Skeletal muscle tissue (tissue), 4 donors: ENCODE measurements around the gene RAPGEF4. TPM values are rescaled to one million over a fixed set of nuclear protein-coding genes. Genes with fewer than 3 reads are reported as not detected.
A peak's percentile ranks its signal among the peaks of the same experiment; 100 is the strongest.

Experiments used
- H3K27ac ChIP-seq: one replicate; pipeline ENCODE4 v1.7.0; 2013; ENCODE audit warnings: mild to moderate bottlenecking, low read depth, low read length, inconsistent platforms
- H3K27me3 ChIP-seq, 3 donors: one replicate each; pipeline ENCODE4 v1.7.0; 2013; ENCODE audit warnings: low read length in 3 of 3; ENCODE audit not compliant: control insufficient read depth in 3 of 3, insufficient read depth in 3 of 3
- H3K36me3 ChIP-seq, 3 donors: one replicate each; pipeline ENCODE4 v1.7.0; 2013; ENCODE audit warnings: low read length in 3 of 3; ENCODE audit not compliant: control insufficient read depth in 3 of 3, insufficient read depth in 3 of 3
- H3K4me1 ChIP-seq, 3 donors: one replicate each; pipeline ENCODE4 v1.7.0; 2013; ENCODE audit warnings: low read length in 3 of 3, mild to moderate bottlenecking in 3 of 3; ENCODE audit not compliant: control insufficient read depth in 3 of 3, insufficient read depth in 3 of 3
- H3K4me3 ChIP-seq, 3 donors: one replicate each; pipeline ENCODE4 v1.7.0; 2013; ENCODE audit warnings: low read length in 3 of 3
- H3K9ac ChIP-seq, 3 donors: one replicate each; pipeline ENCODE4 v1.7.0; 2013; ENCODE audit warnings: low read length in 3 of 3, mild to moderate bottlenecking in 3 of 3, moderate library complexity in 2 of 3, low read depth in 1 of 3
- H3K9me3 ChIP-seq, 3 donors: one replicate each; pipeline ENCODE4 v1.7.0; 2013; ENCODE audit warnings: low read length in 3 of 3; ENCODE audit not compliant: control insufficient read depth in 3 of 3
- total RNA-seq: library from RNA; depleted of rRNA; stranded (reverse); fragments of >200 nt; gene quantifications from one replicate; pipeline ENCODE4 v1.2.3, GENCODE V29; 2014
- donor health status: Osteomylitis.

RAPGEF4 gene
- total RNA-seq, 1 donor from 2014 or later: 5.7 TPM

DNA sequence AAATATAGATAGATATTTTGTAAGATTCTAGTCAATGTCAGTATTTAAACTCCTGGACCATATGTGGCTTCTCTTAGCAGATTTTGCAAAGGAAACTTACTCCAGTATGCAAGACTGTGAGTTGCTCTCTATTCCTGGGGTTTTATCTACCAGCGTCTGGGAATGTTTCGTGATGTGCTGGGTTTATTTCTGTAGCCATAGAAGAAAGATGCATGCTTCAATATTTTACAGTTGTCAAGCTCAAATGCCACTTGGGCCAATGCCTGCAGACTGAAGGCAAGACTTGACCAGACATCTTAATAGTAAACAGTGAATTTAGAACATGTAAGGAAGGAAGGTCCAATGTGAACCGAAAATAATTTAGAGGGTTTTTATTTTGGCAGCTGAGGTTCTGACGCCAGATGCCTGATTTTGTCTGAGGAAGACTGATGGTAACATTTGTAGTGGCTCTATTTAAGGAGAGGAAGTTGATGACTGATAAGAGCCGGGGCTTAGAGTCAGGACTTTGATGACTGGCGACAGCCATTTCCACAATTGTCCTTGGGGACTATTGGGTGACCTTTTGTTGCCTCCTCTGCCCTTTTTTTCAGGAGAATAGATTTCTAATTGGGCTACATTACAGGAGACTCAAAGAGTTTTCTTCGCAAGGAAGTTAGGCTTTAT is 154.3 kb downstream of the RAPGEF4 start:
- Histone ChIP-seq H3K4me3 (peak overlapping the region in 1 of 3 donors; percentile 24), H3K4me1 (peaks cover 0 to 4% (median 3%) of the 10 kb centered on the region in 3 donors), H3K27ac (no peak overlapping the region), H3K36me3 (no peaks in the 10 kb centered on the region), H3K9ac (no peak overlapping the region), H3K9me3 (no peaks in the 10 kb centered on the region), H3K27me3 (peaks cover 0 to 3% (median 0%) of the 10 kb centered on the region in 3 donors)

GRCh38 chr2:172893111-172893510 is 157.5 kb downstream of the RAPGEF4 start:
- Histone ChIP-seq H3K9me3 (no peaks in the 10 kb centered on the region), H3K4me1 (peaks cover 0 to 4% (median 3%) of the 10 kb centered on the region in 3 donors), H3K36me3 (no peaks in the 10 kb centered on the region), H3K4me3 (no peak overlapping the region), H3K27me3 (peaks cover 0 to 7% (median 0%) of the 10 kb centered on the region in 3 donors), H3K27ac (no peak overlapping the region), H3K9ac (no peak overlapping the region)

- Histone ChIP-seq H3K9ac (no peak overlapping the region), H3K4me1 (peaks cover 0 to 4% (median 3%) of the 10 kb centered on the region in 3 donors), H3K36me3 (no peaks in the 10 kb centered on the region), H3K9me3 (no peaks in the 10 kb centered on the region), H3K27me3 (peaks cover 0 to 7% (median 0%) of the 10 kb centered on the region in 3 donors), H3K4me3 (no peak overlapping the region), H3K27ac (no peak overlapping the region)
Observed at GRCh38 chr2:172893671-172894070, 158.0 kb downstream of the RAPGEF4 start.

DNA sequence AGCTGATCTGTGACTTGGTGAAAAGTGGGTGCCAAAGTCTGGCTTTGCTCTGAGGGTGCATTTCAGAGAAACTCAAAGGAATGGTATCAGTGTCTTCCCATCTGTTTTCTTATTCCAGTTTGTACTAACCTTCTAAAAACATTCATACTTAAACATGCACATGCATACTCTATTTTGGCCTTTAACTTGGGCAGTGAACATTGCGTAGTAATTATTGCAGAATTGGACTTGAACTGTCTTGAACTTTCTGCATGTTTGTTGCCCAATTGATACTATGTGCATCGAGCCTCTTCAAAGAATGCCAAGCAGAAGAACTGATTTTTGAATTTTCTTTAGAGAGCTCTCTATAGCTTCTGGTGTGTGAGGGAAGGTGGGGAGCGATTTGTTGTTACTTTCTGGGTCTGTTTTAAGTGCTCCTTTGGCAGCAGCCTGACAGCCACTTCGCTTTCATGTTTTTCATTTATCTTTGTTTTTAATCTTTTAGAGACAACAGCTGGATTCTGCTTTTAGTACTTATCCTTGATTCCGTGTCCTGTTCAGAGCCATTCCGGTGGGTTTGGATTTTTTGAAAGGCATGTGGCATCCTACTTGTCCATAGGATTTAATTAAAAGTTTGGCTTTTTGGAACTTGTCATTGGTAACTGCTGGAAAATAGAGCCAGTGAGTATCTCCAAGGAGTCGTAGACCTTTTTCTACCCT is 159.2 kb downstream of the RAPGEF4 start:
- peaks cover 0 to 3% (median under 1%) of the 10 kb centered on the region in 3 donors for H3K4me1 ChIP-seq
- H3K27me3 ChIP-seq: peaks cover 0 to 7% (median 0%) of the 10 kb centered on the region in 3 donors
- no peaks in the 10 kb centered on the region for H3K36me3 ChIP-seq
- H3K9me3 ChIP-seq: no peaks in the 10 kb centered on the region
- H3K27ac ChIP-seq: no peak overlapping the region
- no peak overlapping the region for H3K4me3 ChIP-seq
- no peak overlapping the region for H3K9ac ChIP-seq

DNA sequence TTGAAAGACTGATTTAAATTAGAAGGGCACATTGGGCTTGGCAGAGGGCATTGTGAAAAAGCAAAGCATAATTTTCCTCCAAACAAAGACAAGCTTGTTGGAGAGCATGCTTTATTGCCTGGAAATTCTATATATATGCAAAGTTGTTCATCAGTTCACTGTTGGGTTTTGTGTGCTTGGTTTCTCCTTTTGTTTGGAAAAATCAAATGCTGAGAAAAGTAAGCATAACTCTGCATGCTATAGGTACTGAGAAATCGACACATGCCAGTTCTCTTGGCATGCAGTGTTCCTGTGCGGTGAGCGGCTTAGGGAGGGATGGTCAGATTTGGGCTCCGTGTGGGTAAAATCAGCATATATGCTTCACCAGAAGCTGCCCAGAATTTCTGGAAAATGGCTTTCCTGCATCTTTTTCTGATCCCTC is 161.0 kb downstream of the RAPGEF4 start:
- Histone ChIP-seq H3K36me3 (no peaks in the 10 kb centered on the region), H3K27me3 (peaks cover 0 to 7% (median 0%) of the 10 kb centered on the region in 3 donors), H3K4me3 (no peak overlapping the region), H3K9ac (no peak overlapping the region), H3K27ac (no peak overlapping the region), H3K9me3 (no peaks in the 10 kb centered on the region), H3K4me1 (no peaks in the 10 kb centered on the region)

DNA sequence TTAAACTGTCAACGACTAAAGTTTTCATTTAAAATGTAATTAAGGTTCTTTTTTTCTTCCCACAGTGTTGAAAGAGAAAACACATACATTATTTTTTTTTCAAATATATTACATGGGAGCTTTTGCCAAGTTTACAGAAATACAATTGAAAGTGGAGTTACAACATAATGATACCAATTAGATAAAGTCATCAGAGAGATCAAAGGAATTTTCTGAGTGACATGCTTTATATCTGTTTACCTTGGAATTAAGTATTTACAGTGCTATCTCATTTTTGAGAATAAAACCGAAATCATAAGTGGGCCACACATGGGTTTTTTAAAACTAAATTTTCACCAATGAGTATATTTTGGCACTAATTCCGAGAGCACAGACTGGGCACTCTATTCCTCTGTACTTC is 165.2 kb downstream of the RAPGEF4 start:
- no peaks in the 10 kb centered on the region for H3K9me3 ChIP-seq
- H3K27ac ChIP-seq: no peak overlapping the region
- H3K36me3 ChIP-seq: no peaks in the 10 kb centered on the region
- H3K4me1 ChIP-seq: peaks cover 0 to 2% (median 2%) of the 10 kb centered on the region in 3 donors
- H3K4me3 ChIP-seq: no peak overlapping the region
- peaks cover 0 to 4% (median 0%) of the 10 kb centered on the region in 3 donors for H3K27me3 ChIP-seq
- no peak overlapping the region for H3K9ac ChIP-seq

DNA sequence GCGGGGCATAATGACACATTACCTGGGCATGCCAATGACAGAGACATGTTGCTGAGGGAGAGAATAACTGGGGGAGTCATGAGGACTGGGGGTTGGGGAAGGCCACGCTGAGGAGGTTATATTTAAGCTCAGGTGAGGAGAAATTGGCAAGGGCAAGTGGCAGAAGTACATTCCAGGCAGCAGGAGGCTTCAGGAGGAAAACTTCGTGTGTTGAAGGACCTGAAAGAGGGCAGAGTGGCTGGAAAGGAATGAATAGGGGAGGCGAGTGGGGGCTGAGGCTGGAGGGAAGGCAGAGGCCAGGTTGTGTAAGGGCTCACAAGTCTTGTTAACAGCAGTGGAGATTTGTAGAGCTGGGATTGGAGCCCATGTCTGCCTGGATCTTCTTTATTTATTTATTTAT is 166.3 kb downstream of the RAPGEF4 start:
- H3K27me3 ChIP-seq: peaks cover 0 to 4% (median 0%) of the 10 kb centered on the region in 3 donors
- H3K9me3 ChIP-seq: no peaks in the 10 kb centered on the region
- no peak overlapping the region for H3K9ac ChIP-seq
- H3K27ac ChIP-seq: no peak overlapping the region
- H3K4me1 ChIP-seq: peaks cover 8 to 13% (median 9%) of the 10 kb centered on the region in 3 donors
- H3K36me3 ChIP-seq: no peaks in the 10 kb centered on the region
- H3K4me3 ChIP-seq: no peak overlapping the region

DNA sequence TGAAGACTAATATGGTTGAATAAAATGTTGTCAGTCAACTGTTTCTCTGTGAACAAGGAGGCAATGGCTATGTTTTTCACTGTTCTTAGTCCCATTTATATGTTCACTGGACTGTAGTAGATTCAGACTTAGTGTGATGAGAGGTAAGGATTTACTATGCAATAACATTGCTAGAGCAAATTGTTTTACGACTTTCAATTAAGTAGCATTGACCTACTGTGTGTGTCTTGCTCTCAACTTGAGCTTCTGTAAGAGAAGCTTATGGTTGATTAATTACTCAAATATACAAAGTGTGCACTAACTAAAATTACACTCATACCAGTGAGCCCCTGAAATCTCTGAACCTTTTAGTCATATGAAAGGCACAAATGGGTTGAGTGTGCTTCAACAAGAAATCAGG is 168.6 kb downstream of the RAPGEF4 start:
- H3K27me3 ChIP-seq: no peaks in the 10 kb centered on the region
- H3K9ac ChIP-seq: no peak overlapping the region
- peaks cover 8 to 13% (median 10%) of the 10 kb centered on the region in 3 donors for H3K4me1 ChIP-seq
- no peaks in the 10 kb centered on the region for H3K36me3 ChIP-seq
- H3K27ac ChIP-seq: no peak overlapping the region
- no peak overlapping the region for H3K4me3 ChIP-seq
- no peaks in the 10 kb centered on the region for H3K9me3 ChIP-seq

- Histone ChIP-seq H3K9ac (no peak overlapping the region), H3K9me3 (no peaks in the 10 kb centered on the region), H3K4me3 (no peak overlapping the region), H3K4me1 (peaks cover 8 to 13% (median 10%) of the 10 kb centered on the region in 3 donors), H3K36me3 (no peaks in the 10 kb centered on the region), H3K27me3 (no peaks in the 10 kb centered on the region), H3K27ac (no peak overlapping the region)
Observed at GRCh38 chr2:172905937-172906811, 170.5 kb downstream of the RAPGEF4 start.
